IPS DF 19.7 (cell line): ENCODE measurements around the gene BTG1.

Experiments used
- DNase-seq: peaks from one replicate; pipeline ENCODE4 v3.0.0-alpha.2; 2013; ENCODE audit warnings: low read depth, low spot score

The BTG1 gene

GRCh38 chr12:92133795-92134637 lies 11.6 kb downstream of the BTG1 start:
- DNase-seq: no peak

- DNase-seq: no peak
These were observed 12.5 kb downstream of the BTG1 start for GRCh38 chr12:92133171-92133570.

- no peak for DNase-seq
These were observed 13.4 kb downstream of the BTG1 start for GRCh38 chr12:92132288-92132687.

GRCh38 chr12:92130999-92131398 lies 14.6 kb downstream of the BTG1 start:
- no peak for DNase-seq

- DNase-seq: no peak
These were observed 16.0 kb downstream of the BTG1 start for GRCh38 chr12:92129609-92130008.

GRCh38 chr12:92128612-92129011 lies 17.0 kb downstream of the BTG1 start:
- DNase-seq: no peak

- no peak for DNase-seq
These were observed 21.0 kb downstream of the BTG1 start for GRCh38 chr12:92124689-92125029.

- no peak for DNase-seq
These were observed 21.6 kb downstream of the BTG1 start for GRCh38 chr12:92123780-92124688.

- DNase-seq: no peak
These were observed 22.5 kb downstream of the BTG1 start for GRCh38 chr12:92122941-92123779.

- DNase-seq: no peak
These were observed 23.8 kb downstream of the BTG1 start for GRCh38 chr12:92121826-92122225.

- DNase-seq: no peak
These were observed 26.7 kb downstream of the BTG1 start for GRCh38 chr12:92118826-92119536.

GRCh38 chr12:92114834-92115233 lies 30.8 kb downstream of the BTG1 start:
- DNase-seq: no peak

- no peak for DNase-seq
These were observed 34.4 kb downstream of the BTG1 start for GRCh38 chr12:92111256-92111655.

- no peak for DNase-seq
These were observed 35.5 kb downstream of the BTG1 start for GRCh38 chr12:92110083-92110640.

GRCh38 chr12:92109613-92110012 lies 36.0 kb downstream of the BTG1 start:
- no peak for DNase-seq

- no peak for DNase-seq
These were observed 37.0 kb downstream of the BTG1 start for GRCh38 chr12:92108651-92109050.

GRCh38 chr12:92107621-92108131 lies 38.0 kb downstream of the BTG1 start:
- no peak for DNase-seq

- DNase-seq: no peak
These were observed 38.6 kb downstream of the BTG1 start for GRCh38 chr12:92107094-92107493.

- no peak for DNase-seq
These were observed 40.0 kb downstream of the BTG1 start for GRCh38 chr12:92105676-92106075.

GRCh38 chr12:92105110-92105509 lies 40.5 kb downstream of the BTG1 start:
- no peak for DNase-seq

GRCh38 chr12:92102606-92103005 lies 43.0 kb downstream of the BTG1 start:
- DNase-seq: no peak
